Measurements from ENCODE around the gene DNAJC6. TPM values are rescaled to one million over a fixed set of nuclear protein-coding genes. Genes with fewer than 3 reads are reported as not detected.

The DNAJC6 gene
- polyA plus RNA-seq, 1 donor (not counting 4 experiments of a cell fraction or from before 2014, with no cell fraction given): 7.7 TPM

DNA sequence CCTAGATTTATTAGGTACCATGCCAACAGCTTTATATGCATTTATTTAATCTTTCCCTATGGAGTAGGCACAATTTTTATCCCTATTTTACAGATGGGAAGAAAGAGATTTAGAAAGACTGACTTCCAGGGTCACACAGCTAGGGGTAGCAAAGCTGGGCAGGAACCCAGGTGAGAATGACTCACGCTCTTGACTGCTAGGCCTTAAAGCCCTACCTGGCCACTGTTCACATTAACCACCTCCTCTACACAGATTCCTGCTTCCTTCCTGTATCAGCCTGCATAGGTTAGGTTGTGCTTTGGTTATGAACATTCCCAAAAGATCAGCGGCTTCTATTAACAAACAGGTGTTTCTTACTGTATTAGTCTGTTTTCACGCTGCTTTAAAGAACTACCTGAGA is 53.2 kb downstream of the DNAJC6 start:
- Histone ChIP-seq H3K79me2 (ENCODE audit: control insufficient read depth, insufficient read depth, low read length) (no peaks in the 10 kb centered on the region), H2AFZ (ENCODE audit: control insufficient read depth, low read length) (no peak overlapping the region), H3K36me3 (ENCODE audit: control insufficient read depth in 2 of 2, extremely low read depth in 1 of 2, insufficient read depth in 2 of 2, low read length in 2 of 2) (no peaks in the 10 kb centered on the region), H4K20me1 (ENCODE audit: control insufficient read depth, extremely low read depth, insufficient read depth, low read length) (no peaks in the 10 kb centered on the region), H3K4me1 (ENCODE audit: control insufficient read depth, extremely low read depth, insufficient read depth, low read length) (no peaks in the 10 kb centered on the region), H3K27me3 (ENCODE audit: control insufficient read depth, extremely low read depth, insufficient read depth, low read length) (no peaks in the 10 kb centered on the region), H3K4me2 (ENCODE audit: control insufficient read depth, extremely low read depth, insufficient read depth, low read depth, low read length) (no peak overlapping the region), H3K9me1 (ENCODE audit: control insufficient read depth, extremely low read depth, insufficient read depth, low read length) (no peaks in the 10 kb centered on the region), H3K9me3 (ENCODE audit: control insufficient read depth, low read depth, low read length) (no peaks in the 10 kb centered on the region), H3K27ac (ENCODE audit: control insufficient read depth, insufficient read depth, low read length) (no peak overlapping the region), H3K9ac (ENCODE audit: control insufficient read depth, extremely low read depth, insufficient read depth, low read length) (no peak overlapping the region), H3K4me3 (ENCODE audit: control insufficient read depth in 2 of 3, extremely low read depth in 1 of 3, insufficient read depth in 2 of 3, low read depth in 1 of 3, low read length in 3 of 3) (no peak overlapping the region)
- dilution Hi-C loops (cut with MboI; ENCODE audit: extremely low pct_ligation_motif_present, low sequenced_read_pairs): no loop called here
- DNase-seq (ENCODE audit: low read depth, low spot score) (peak; percentile 5), FAIRE-seq (peak; percentile 88)
- TF ChIP-seq EZH2 (IDR thresholded peaks at IDR 0.05; ENCODE audit: low read length): no peak
- TF ChIP-seq, protein P1, sequence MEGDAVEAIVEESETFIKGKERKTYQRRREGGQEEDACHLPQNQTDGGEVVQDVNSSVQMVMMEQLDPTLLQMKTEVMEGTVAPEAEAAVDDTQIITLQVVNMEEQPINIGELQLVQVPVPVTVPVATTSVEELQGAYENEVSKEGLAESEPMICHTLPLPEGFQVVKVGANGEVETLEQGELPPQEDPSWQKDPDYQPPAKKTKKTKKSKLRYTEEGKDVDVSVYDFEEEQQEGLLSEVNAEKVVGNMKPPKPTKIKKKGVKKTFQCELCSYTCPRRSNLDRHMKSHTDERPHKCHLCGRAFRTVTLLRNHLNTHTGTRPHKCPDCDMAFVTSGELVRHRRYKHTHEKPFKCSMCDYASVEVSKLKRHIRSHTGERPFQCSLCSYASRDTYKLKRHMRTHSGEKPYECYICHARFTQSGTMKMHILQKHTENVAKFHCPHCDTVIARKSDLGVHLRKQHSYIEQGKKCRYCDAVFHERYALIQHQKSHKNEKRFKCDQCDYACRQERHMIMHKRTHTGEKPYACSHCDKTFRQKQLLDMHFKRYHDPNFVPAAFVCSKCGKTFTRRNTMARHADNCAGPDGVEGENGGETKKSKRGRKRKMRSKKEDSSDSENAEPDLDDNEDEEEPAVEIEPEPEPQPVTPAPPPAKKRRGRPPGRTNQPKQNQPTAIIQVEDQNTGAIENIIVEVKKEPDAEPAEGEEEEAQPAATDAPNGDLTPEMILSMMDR (optimal IDR thresholded peaks at IDR 0.05 in 1 of 3, IDR thresholded peaks at IDR 0.05 in 1 of 3, conservative IDR thresholded peaks at IDR 0.05 in 1 of 3; ENCODE audit: extremely low read depth in 1 of 3, insufficient read depth in 2 of 3, low read length in 3 of 3): no peak

DNA sequence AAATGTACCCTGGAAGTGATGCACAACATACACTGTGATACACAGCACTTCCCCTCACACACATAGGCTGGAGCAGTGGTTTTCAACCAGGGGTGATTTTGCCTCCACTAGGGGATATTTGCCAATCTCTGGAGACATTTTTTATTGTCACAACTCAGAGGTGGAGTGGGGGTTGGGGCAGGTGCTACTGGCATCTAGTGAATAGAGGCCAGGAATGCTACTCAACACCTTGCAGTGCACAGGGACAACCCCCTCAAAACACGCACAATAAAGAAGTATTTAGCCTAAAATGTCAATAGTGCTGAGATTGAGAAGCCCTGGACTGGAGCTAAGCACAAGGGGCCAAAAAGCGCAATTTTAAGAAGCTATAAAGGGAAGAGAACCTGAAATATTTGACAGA is 54.1 kb downstream of the DNAJC6 start:
- no peaks in the 10 kb centered on the region for H3K27me3 ChIP-seq (ENCODE audit: control insufficient read depth, extremely low read depth, insufficient read depth, low read length)
- H4K20me1 ChIP-seq (ENCODE audit: control insufficient read depth, extremely low read depth, insufficient read depth, low read length): no peaks in the 10 kb centered on the region
- H3K4me2 ChIP-seq (ENCODE audit: control insufficient read depth, extremely low read depth, insufficient read depth, low read depth, low read length): no peak overlapping the region
- dilution Hi-C loops (cut with MboI; ENCODE audit: extremely low pct_ligation_motif_present, low sequenced_read_pairs): no loop called here
- no peak for TF ChIP-seq EZH2 (IDR thresholded peaks at IDR 0.05; ENCODE audit: low read length)
- TF ChIP-seq, protein P1 (optimal IDR thresholded peaks at IDR 0.05 in 1 of 3, IDR thresholded peaks at IDR 0.05 in 1 of 3, conservative IDR thresholded peaks at IDR 0.05 in 1 of 3; ENCODE audit: extremely low read depth in 1 of 3, insufficient read depth in 2 of 3, low read length in 3 of 3): no peak
- no peak overlapping the region for H3K4me3 ChIP-seq (ENCODE audit: control insufficient read depth in 2 of 3, extremely low read depth in 1 of 3, insufficient read depth in 2 of 3, low read depth in 1 of 3, low read length in 3 of 3)
- H3K79me2 ChIP-seq (ENCODE audit: control insufficient read depth, insufficient read depth, low read length): no peaks in the 10 kb centered on the region
- no peaks in the 10 kb centered on the region for H3K36me3 ChIP-seq (ENCODE audit: control insufficient read depth in 2 of 2, extremely low read depth in 1 of 2, insufficient read depth in 2 of 2, low read length in 2 of 2)
- FAIRE-seq: no peak
- no peaks in the 10 kb centered on the region for H3K9me1 ChIP-seq (ENCODE audit: control insufficient read depth, extremely low read depth, insufficient read depth, low read length)
- H2AFZ ChIP-seq (ENCODE audit: control insufficient read depth, low read length): no peak overlapping the region
- H3K9me3 ChIP-seq (ENCODE audit: control insufficient read depth, low read depth, low read length): no peaks in the 10 kb centered on the region
- H3K27ac ChIP-seq (ENCODE audit: control insufficient read depth, insufficient read depth, low read length): no peak overlapping the region
- DNase-seq (ENCODE audit: low read depth, low spot score): no peak
- H3K4me1 ChIP-seq (ENCODE audit: control insufficient read depth, extremely low read depth, insufficient read depth, low read length): no peaks in the 10 kb centered on the region
- no peak overlapping the region for H3K9ac ChIP-seq (ENCODE audit: control insufficient read depth, extremely low read depth, insufficient read depth, low read length)

All from keratinocyte (primary cell).